Gastrocnemius medialis (tissue), 4 donors: ENCODE data around the gene MC4R. TPM values are rescaled to one million over a fixed set of nuclear protein-coding genes. Genes with fewer than 3 reads are reported as not detected.

ENCODE experiments used
- ATAC-seq, 2 donors: fragments of 150-250 bp; one replicate each; pipeline ENCODE4 v1.9.1; 2016
- DNase-seq, 2 donors: peaks; one replicate each; pipeline ENCODE4 v3.0.0-alpha.2; 2019
- H3K27ac ChIP-seq, 4 donors: fragments of 200-600 bp; sonication (generic); 1 replicate in 1 of 4; 2 replicates in 3 of 4; pipeline ENCODE4 v1.5.1; 2016 to 2018; ENCODE audit warnings: mild to moderate bottlenecking in 2 of 4, moderate library complexity in 1 of 4
- H3K27me3 ChIP-seq, 3 donors: fragments of 200-600 bp; sonication (generic) in 2 of 3; 1 replicate in 1 of 3; 2 replicates in 2 of 3; pipeline versions ENCODE4 v1.5.1 to v1.6.0; 2016 to 2019; ENCODE audit warnings: mild to moderate bottlenecking in 1 of 3, moderate library complexity in 1 of 3
- H3K36me3 ChIP-seq, 2 donors: fragments of 200-600 bp; sonication (generic) in 1 of 2; one replicate each; pipeline ENCODE4 v1.5.1; 2017 to 2018
- H3K4me1 ChIP-seq, 2 donors: fragments of 200-600 bp; sonication (generic) in 1 of 2; one replicate each; pipeline ENCODE4 v1.5.1; 2016 to 2017; ENCODE audit warnings: mild to moderate bottlenecking in 2 of 2
- H3K4me3 ChIP-seq, 4 donors: fragments of 200-600 bp; sonication (generic) in 3 of 4; 1 replicate in 1 of 4; 2 replicates in 3 of 4; pipeline ENCODE4 v1.5.1; 2016 to 2019; ENCODE audit warnings: mild to moderate bottlenecking in 2 of 4
- H3K9me3 ChIP-seq, 3 donors: fragments of 200-600 bp; sonication (generic) in 2 of 3; 1 replicate in 1 of 3; 2 replicates in 2 of 3; pipeline ENCODE4 v1.5.1; 2016 to 2019
- CTCF ChIP-seq, 5 experiments: fragments of 450-650 bp in 3 of 5; fragments of 200-600 bp in 2 of 5; sonication (generic) in 2 of 5; IDR thresholded peaks in 4 of 5; conservative IDR thresholded peaks in 1 of 5; 1 replicate in 4 of 5; 2 replicates in 1 of 5; pipeline ENCODE4 v1.5.1; 2016 to 2019; ENCODE audit warnings: antibody characterized with exemption in 5 of 5, mild to moderate bottlenecking in 3 of 5, moderate library complexity in 3 of 5
- POLR2A ChIP-seq, 2 donors: fragments of 450-650 bp; IDR thresholded peaks; one replicate each; pipeline ENCODE4 v1.6.1; 2017; ENCODE audit warnings: antibody characterized with exemption in 2 of 2, mild to moderate bottlenecking in 2 of 2, moderate library complexity in 2 of 2
- in situ Hi-C, 4 donors: fragments of 200-750 bp; cut with MboI; loops; one replicate each; pipeline versions ENCODE4 v1.15.0 to v1.8.0; 2017; ENCODE audit warnings: low sequenced_read_pairs in 4 of 4
- intact Hi-C: fragments of 100-400 bp; cut with DNase I; formaldehyde crosslinking; loops from one replicate; pipeline ENCODE4 v1.15.1; 2023; ENCODE audit warnings: low total_unique reads
- total RNA-seq, 4 donors: library from RNA; depleted of rRNA; stranded (reverse); fragments of >200 nt; gene quantifications; one replicate each; pipeline versions ENCODE4 v1.1.0 to v1.2.3, GENCODE V29; 2016

Gene MC4R
- total RNA-seq, 4 donors from 2014 or later, result not detected

GRCh38 chr18:60322591-60322990 lies 50.0 kb downstream of the MC4R start:
- H3K4me1 ChIP-seq, result no peaks in the 10 kb centered on the region
- in situ Hi-C loops (no loop called here), intact Hi-C loops (no loop called here)
- H3K9me3 ChIP-seq, result no peaks in the 10 kb centered on the region
- no peak for TF ChIP-seq CTCF (IDR thresholded peaks at IDR 0.05 in 4 of 5, conservative IDR thresholded peaks at IDR 0.05 in 1 of 5)
- TF ChIP-seq POLR2A (IDR thresholded peaks at IDR 0.05), result no peak
- DNase-seq (no peak), ATAC-seq (no peak)
- no peaks in the 10 kb centered on the region for H3K27me3 ChIP-seq
- no peak overlapping the region for H3K4me3 ChIP-seq
- H3K36me3 ChIP-seq, result no peaks in the 10 kb centered on the region
- no peak overlapping the region for H3K27ac ChIP-seq
